Stimulated activated CD4-positive, alpha-beta T cell treated with anti-CD3 and anti-CD28 coated beads, Interleukin-4, amount 100 ng/mL, for 24 hours (primary cell): ENCODE results near the gene FAM170B.

Experiments
- DNase-seq: peaks from one replicate; pipeline ENCODE4 v3.0.0-alpha.2; 2020

The FAM170B gene

GRCh38 chr10:49151025-49151445, 17.2 kb upstream of the FAM170B start:
- no peak for DNase-seq

GRCh38 chr10:49150426-49150825, 16.6 kb upstream of the FAM170B start:
- DNase-seq = no peak

DNA sequence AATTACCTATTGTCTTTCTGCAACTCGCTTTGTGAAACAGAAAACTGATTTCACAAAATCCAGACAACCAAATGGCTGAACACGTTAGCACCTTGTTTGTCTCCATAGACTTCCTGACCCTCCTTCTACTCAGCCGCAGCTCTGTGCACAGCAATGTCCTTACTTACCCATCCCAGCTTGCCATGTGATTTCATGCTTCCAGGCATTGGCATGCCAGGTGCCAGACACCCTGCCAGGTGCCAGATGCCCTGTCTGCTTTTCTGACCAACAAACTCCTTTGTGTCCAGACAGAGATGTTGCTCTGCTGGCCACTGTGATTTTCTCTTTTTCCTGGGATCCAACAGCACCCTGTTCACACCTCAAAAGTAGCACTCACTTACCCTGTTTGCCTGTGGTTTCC, 16.1 kb upstream of the FAM170B start:
- no peak for DNase-seq

- DNase-seq = no peak
Measured at GRCh38 chr10:49144058-49144720, 10.4 kb upstream of the FAM170B start.

GRCh38 chr10:49143249-49143648, 9.4 kb upstream of the FAM170B start:
- DNase-seq = no peak

GRCh38 chr10:49141541-49142332, 7.9 kb upstream of the FAM170B start:
- DNase-seq = no peak

DNA sequence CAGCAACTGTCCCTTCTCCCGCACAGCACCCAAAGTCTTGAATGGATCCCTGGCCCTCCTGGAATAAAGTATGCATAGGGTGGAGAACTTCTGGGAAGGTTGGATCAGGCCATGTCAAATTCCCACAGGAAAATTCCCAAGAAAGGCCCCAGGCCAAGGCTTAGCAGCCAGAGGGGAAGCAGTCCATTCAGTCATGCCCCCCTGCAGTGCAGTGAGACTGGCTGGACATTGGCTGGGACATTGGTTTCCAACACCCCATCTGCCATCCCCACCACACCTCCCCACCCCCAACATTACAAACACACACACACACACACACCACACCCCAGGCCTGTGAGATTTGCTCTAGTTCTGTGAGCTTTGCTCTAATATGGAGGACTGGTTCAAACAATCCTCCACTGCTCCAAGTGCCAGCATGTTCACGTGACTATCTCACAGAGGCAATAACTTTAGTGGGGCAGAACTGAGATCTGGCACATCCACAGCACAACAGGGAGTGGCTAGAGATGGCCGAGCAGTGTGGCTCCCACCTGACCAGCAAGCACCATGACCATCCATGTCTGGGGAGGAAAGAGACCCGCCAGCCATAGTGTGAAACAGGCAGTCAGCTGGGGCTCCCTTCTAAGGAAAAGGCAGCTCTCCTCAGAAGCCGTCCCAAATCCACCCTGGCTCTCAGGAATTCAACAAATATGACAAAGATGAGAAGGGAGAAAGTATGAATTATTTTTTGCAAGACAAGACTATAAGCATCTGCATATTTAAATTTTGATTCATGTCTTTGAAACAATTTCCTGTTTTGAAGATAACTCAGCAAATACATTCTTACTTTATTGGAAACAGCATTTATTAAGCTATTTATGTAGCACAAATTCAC, 6.7 kb upstream of the FAM170B start:
- DNase-seq = no peak

- DNase-seq = no peak
Measured at GRCh38 chr10:49139846-49140195, 6.0 kb upstream of the FAM170B start.

DNA sequence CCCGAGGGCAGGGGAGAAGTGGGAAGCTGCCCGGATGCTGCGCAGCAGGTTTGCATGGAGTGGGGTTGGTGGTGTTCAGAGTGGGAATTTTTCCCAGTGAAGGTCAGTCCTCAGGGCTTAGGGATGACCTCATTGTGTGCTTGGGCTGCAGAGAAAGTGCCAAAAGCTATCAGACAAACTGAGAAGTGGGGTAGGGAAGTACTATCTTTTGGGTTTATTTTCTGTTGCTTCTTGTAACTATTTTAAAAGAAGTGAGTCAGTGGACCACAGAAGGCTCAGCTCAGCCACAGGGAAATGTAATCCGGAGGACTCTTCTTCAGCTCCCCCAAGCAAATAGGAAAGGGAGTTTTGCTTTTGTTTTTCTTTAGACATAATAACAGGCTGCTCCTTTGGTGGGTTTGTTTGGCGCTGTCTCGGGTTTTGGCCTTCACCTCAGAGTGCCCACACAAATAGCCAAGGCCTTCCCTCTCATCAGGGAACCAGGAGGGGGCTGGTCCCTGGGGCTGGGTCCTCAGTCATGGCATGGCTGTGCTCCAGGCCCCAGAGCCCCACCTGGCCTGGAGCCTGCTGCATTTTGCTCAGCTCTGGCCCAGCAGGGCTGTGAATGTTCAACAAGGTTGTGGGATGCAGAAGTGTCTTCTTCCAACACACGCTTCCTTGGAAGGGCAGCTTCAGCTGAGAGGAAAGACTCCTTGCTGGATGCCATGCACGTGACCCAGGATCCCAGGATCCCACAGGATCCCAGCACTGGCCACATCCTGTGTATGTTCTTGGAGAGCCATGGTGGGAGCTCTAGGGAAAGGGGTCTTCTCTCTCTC, 5.4 kb upstream of the FAM170B start:
- DNase-seq = no peak

DNA sequence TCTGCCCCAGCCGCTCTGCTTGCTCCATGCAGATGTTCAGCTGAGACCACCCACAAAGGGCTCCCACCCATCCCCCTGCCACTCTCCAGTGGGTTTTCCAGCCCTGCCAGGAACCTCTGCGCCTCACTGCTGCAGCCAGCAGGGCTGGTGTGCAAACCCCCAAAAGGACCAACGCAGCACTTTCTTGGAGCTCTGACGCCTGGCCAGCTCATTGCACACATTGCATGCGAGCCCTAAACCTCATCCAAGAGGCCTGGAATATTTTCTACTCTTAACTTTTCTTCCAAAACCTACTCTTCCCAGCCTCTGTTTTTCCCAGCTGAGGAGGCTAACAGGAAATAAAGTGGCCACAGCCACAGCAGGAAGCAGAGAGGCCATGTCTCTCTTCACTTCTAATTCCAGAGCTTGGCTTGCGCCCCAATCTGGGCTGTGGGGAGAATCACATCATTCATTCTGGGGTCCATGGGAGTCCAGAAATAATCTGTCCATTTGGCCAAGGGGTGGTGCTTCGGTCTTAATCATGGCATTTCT, 4.6 kb upstream of the FAM170B start:
- DNase-seq = no peak

DNA sequence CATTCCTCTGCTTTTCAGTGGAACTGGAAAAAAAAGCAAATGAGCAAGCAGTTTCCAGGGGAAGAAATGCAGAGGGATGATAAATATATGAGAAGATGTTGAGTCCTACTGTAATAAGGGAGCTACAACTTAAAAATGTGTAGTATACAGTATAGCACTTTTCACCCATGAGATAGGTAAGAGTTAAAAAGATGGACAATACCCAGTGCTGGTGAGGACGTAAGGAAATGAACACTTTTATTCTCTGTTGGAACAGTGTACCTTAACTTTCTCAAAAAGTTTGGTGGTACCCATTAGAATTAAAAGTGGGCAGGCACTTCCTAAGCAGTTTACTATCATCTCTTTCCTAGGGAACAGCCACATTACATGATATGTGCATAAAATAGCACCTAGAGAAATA, 2.7 kb upstream of the FAM170B start:
- no peak for DNase-seq

DNA sequence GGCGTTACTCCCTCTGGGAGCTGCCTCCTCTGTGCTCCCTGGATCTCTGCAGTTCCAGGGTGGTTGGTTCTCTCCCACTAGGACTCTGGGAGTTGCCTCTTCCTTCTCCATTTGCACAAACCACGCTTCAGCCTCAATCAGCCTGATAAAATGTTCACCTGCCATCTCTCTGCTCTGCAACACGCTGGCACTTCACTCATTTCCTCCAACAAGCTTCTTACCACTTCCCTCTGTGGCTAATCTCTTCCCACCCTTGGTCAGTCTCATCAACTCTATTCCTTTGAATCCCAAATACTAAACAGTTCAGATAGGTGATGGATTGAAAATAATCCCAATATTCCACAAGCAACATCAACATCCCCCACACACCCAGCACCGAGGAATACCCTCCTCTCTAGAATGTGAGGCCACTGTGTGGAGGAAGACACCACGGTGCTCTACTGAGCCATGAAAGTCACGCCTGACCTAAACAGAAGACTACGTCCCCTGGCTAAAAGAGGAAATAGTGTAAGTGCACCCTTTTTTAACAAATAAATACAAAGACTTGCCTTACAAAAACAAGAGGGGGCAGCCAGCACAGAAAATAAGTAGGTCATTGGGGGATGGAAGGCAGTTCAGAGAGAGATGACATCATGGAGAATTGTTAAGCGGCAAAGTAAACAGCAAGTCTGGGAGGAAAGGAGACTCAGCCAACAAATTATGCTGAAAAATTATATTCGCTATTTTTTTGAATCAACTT, 1.9 kb upstream of the FAM170B start:
- no peak for DNase-seq

DNA sequence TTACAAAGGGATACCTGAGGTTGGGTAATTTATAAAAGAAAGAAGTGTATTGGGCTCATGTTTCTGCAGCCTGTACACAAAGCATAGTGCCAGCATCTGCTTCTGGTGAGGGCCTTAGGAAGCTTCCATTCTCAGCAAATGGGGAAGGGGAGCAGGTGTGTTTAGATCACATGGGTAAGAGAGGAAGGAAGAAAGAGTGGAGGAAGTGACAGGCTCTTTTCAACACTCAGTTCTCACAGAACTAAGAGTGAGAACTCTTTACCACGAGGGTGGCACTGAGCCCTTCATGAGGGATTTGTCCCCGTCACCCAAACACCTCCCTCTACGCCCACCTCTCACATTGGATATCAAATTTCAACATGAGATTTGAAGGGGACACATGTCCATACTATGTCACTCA, 506 bp upstream of the FAM170B start:
- DNase-seq = no peak

DNA sequence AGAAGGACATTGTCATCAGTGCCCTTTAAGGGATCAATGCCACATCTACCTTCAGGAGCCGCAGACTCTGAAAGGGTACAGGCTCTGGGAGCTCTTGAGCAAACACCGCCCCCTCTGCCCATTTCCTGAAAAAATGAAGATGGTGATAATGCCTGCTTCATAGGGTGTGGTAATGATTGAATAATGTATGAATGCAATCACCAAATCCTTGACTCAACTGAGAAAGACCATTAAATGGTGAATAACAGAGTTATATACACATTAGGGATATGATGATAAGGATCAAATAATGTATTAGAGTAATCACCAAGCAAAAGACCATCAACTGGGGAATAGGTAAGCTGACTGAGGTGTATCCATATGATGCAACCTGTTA, 1.5 kb downstream of the FAM170B start:
- DNase-seq = no peak

GRCh38 chr10:49131507-49132361, 2.1 kb downstream of the FAM170B start:
- no peak for DNase-seq

- DNase-seq = no peak
Measured at GRCh38 chr10:49129376-49129775, 4.4 kb downstream of the FAM170B start.

- DNase-seq = no peak
Measured at GRCh38 chr10:49128854-49129253, 5.0 kb downstream of the FAM170B start.

DNA sequence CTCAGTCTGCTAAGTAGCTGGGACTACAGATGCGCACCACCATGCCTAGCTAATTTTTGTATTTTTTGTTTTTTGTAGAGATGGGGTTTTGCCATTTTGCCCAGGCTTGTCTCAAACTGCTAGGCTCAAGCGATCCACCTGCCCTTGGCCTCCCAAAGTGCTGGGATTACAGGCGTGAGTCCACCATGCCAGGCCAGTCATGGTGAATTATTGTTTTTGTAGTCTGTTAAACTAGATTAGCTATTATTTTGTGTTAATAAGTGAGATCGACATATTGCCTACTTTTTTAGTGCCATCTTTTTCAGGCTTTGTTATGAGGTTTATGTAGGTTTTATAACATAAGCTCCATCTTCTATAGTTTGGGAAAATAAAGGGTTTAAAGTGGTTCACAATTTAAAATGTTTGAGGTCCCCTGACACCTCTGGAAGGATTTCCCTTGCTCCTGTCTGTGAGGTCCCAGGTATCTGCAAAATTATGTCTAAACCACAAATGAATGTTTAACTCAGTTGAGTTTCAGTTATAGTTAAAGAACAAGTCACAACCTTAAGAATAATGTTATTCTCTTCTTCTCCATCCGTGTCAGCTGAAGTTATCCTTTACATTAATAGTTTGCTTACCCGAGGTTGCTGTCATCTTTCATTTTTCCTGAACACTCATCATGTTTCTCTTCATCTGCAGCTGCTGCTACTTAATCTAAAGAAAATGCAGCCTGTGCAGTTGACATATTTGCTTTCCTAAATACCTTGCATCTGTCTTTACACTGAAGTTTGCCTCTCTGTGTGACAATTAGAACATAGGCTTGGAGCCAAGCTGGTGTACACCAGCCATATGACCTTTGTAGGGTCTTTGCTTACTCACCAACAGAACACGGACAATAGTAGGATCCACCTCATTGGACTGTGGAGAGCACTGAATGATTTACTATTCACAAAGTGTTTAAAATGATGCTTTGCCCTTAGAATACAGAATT, 9.6 kb downstream of the FAM170B start:
- DNase-seq = no peak

DNA sequence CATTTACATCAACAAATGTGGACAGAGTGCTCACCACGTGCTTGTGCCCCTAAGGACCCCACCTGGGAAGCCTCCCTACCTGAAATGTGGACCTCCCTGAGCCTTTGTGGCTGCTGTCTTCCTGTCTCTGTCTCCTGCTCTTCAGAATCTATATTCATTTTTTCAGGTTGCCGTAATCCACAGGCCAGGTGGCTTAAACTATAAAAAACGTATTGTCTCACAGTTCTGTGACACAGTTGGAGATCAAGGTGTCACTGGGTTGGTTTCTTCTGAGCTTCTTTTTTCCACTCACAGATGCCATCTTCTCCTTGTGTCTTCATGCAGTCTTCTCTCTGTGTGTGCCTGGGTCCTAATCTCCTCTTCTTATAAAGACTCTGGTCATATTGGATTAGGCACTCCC, 12.9 kb downstream of the FAM170B start:
- no peak for DNase-seq

DNA sequence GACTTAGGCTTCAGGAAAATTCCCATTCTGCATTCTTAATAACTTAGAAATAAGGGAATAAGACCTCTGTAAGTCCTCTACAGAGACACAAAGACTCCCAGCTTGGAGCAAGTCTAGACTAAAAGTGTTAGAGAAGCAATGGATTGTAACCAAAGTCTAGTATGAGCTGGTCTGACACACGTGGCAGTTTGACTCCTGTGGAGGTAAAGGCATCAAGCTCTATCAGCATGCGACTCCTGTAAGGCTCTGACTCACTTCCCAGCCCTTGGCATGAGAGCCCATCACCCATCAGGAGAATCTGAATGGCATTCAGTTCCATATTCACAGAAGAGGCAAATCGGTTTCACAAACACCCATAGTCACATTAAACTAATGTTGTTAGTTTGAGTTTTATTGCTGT, 14.1 kb downstream of the FAM170B start:
- no peak for DNase-seq
